Stomach smooth muscle (tissue), 2 donors: ENCODE data around the gene MCTP1.

Experiments
- H3K27ac ChIP-seq: one replicate; pipeline ENCODE4 v1.7.0; 2013; ENCODE audit warnings: mild to moderate bottlenecking, low read length, inconsistent platforms
- H3K27me3 ChIP-seq, 2 donors: one replicate each; pipeline ENCODE4 v1.7.0; 2013; ENCODE audit warnings: low read length in 2 of 2; ENCODE audit not compliant: insufficient read depth in 2 of 2, control insufficient read depth in 1 of 2
- H3K36me3 ChIP-seq, 2 donors: one replicate each; pipeline ENCODE4 v1.7.0; 2013; ENCODE audit warnings: low read length in 2 of 2; ENCODE audit not compliant: control insufficient read depth in 2 of 2, insufficient read depth in 2 of 2
- H3K4me1 ChIP-seq: one replicate; pipeline ENCODE4 v1.7.0; 2013; ENCODE audit warnings: low read length; ENCODE audit not compliant: control insufficient read depth, insufficient read depth
- H3K4me3 ChIP-seq, 2 donors: one replicate each; pipeline ENCODE4 v1.7.0; 2013; ENCODE audit warnings: low read length in 2 of 2
- H3K9ac ChIP-seq, 2 donors: one replicate each; pipeline ENCODE4 v1.7.0; 2013; ENCODE audit warnings: low read length in 2 of 2, mild to moderate bottlenecking in 1 of 2
- H3K9me3 ChIP-seq, 2 donors: one replicate each; pipeline ENCODE4 v1.7.0; 2013; ENCODE audit warnings: low read length in 2 of 2; ENCODE audit not compliant: control insufficient read depth in 2 of 2
- donor health status: healthy.
- donor health status: Pancreatic carcinoma.

The MCTP1 gene

GRCh38 chr5:95060098-95060497 lies 224.8 kb downstream of the MCTP1 start:
- Histone ChIP-seq H3K27me3 (no peaks in the 10 kb centered on the region), H3K27ac (no peak overlapping the region), H3K9me3 (no peaks in the 10 kb centered on the region)

GRCh38 chr5:95059636-95060035 lies 225.3 kb downstream of the MCTP1 start:
- Histone ChIP-seq H3K27me3 (no peaks in the 10 kb centered on the region), H3K9me3 (no peaks in the 10 kb centered on the region), H3K27ac (no peak overlapping the region), H3K36me3 (no peaks in the 10 kb centered on the region), H3K9ac (no peak overlapping the region), H3K4me1 (no peaks in the 10 kb centered on the region), H3K4me3 (no peak overlapping the region)

More at GRCh38 chr5:95060098-95060497, 224.8 kb downstream of the MCTP1 start:
- Histone ChIP-seq H3K4me3 (no peak overlapping the region), H3K9ac (no peak overlapping the region), H3K4me1 (no peaks in the 10 kb centered on the region), H3K36me3 (no peaks in the 10 kb centered on the region)

GRCh38 chr5:95057615-95058014 lies 227.3 kb downstream of the MCTP1 start:
- H3K4me3 ChIP-seq = no peak overlapping the region
- no peak overlapping the region for H3K27ac ChIP-seq
- H3K9ac ChIP-seq = no peak overlapping the region
- H3K27me3 ChIP-seq = no peaks in the 10 kb centered on the region
- H3K9me3 ChIP-seq = no peaks in the 10 kb centered on the region
- no peaks in the 10 kb centered on the region for H3K4me1 ChIP-seq
- H3K36me3 ChIP-seq = no peaks in the 10 kb centered on the region

- H3K9ac ChIP-seq = no peak overlapping the region
- no peak overlapping the region for H3K27ac ChIP-seq
These were observed 231.6 kb downstream of the MCTP1 start for GRCh38 chr5:95053253-95053652.

GRCh38 chr5:95050708-95051107 lies 234.2 kb downstream of the MCTP1 start:
- Histone ChIP-seq H3K9ac (no peak overlapping the region), H3K36me3 (no peaks in the 10 kb centered on the region), H3K4me3 (no peak overlapping the region), H3K27me3 (no peaks in the 10 kb centered on the region), H3K9me3 (no peaks in the 10 kb centered on the region), H3K27ac (no peak overlapping the region), H3K4me1 (no peaks in the 10 kb centered on the region)

More at GRCh38 chr5:95053253-95053652, 231.6 kb downstream of the MCTP1 start:
- H3K4me1 ChIP-seq = no peaks in the 10 kb centered on the region
- H3K9me3 ChIP-seq = no peaks in the 10 kb centered on the region
- H3K36me3 ChIP-seq = no peaks in the 10 kb centered on the region
- H3K27me3 ChIP-seq = no peaks in the 10 kb centered on the region
- no peak overlapping the region for H3K4me3 ChIP-seq

- Histone ChIP-seq H3K9me3 (no peaks in the 10 kb centered on the region), H3K27ac (no peak overlapping the region), H3K36me3 (no peaks in the 10 kb centered on the region), H3K27me3 (no peaks in the 10 kb centered on the region), H3K4me1 (no peaks in the 10 kb centered on the region), H3K4me3 (no peak overlapping the region), H3K9ac (no peak overlapping the region)
These were observed 236.3 kb downstream of the MCTP1 start for GRCh38 chr5:95048628-95049027.

GRCh38 chr5:95045181-95045965 lies 239.5 kb downstream of the MCTP1 start:
- no peak overlapping the region for H3K4me3 ChIP-seq
- peaks cover 0 to 5% of the 10 kb centered on the region in 2 donors for H3K9me3 ChIP-seq
- no peak overlapping the region for H3K9ac ChIP-seq
- no peaks in the 10 kb centered on the region for H3K36me3 ChIP-seq
- H3K27me3 ChIP-seq = no peaks in the 10 kb centered on the region
- H3K27ac ChIP-seq = no peak overlapping the region
- H3K4me1 ChIP-seq = no peaks in the 10 kb centered on the region

- no peak overlapping the region for H3K4me3 ChIP-seq
- no peaks in the 10 kb centered on the region for H3K36me3 ChIP-seq
- no peak overlapping the region for H3K27ac ChIP-seq
- no peak overlapping the region for H3K9ac ChIP-seq
- no peaks in the 10 kb centered on the region for H3K4me1 ChIP-seq
- peaks cover 0 to 8% of the 10 kb centered on the region in 2 donors for H3K9me3 ChIP-seq
- no peaks in the 10 kb centered on the region for H3K27me3 ChIP-seq
These were observed 240.8 kb downstream of the MCTP1 start for GRCh38 chr5:95044096-95044495.

GRCh38 chr5:95043648-95044047 lies 241.2 kb downstream of the MCTP1 start:
- Histone ChIP-seq H3K36me3 (no peaks in the 10 kb centered on the region), H3K4me1 (no peaks in the 10 kb centered on the region), H3K9me3 (peaks cover 0 to 8% of the 10 kb centered on the region in 2 donors), H3K27me3 (no peaks in the 10 kb centered on the region), H3K9ac (no peak overlapping the region), H3K4me3 (no peak overlapping the region), H3K27ac (no peak overlapping the region)

- Histone ChIP-seq H3K4me1 (no peaks in the 10 kb centered on the region), H3K27ac (no peak overlapping the region), H3K9ac (no peak overlapping the region), H3K4me3 (no peak overlapping the region), H3K9me3 (peaks cover 0 to 8% of the 10 kb centered on the region in 2 donors), H3K27me3 (no peaks in the 10 kb centered on the region), H3K36me3 (no peaks in the 10 kb centered on the region)
These were observed 241.7 kb downstream of the MCTP1 start for GRCh38 chr5:95043234-95043633.

GRCh38 chr5:95042037-95042436 lies 242.9 kb downstream of the MCTP1 start:
- Histone ChIP-seq H3K9ac (no peak overlapping the region), H3K9me3 (peaks cover 0 to 8% of the 10 kb centered on the region in 2 donors), H3K4me3 (no peak overlapping the region), H3K36me3 (no peaks in the 10 kb centered on the region), H3K4me1 (no peaks in the 10 kb centered on the region), H3K27me3 (no peaks in the 10 kb centered on the region), H3K27ac (no peak overlapping the region)
